ENCODE data around the gene SYT1. TPM values are rescaled to one million over a fixed set of nuclear protein-coding genes. Genes with fewer than 3 reads are reported as not detected.
A peak's percentile ranks its signal among the peaks of the same experiment; 100 is the strongest.

The SYT1 gene
- total RNA-seq, 1 donor from 2014 or later = 13.0 TPM

DNA sequence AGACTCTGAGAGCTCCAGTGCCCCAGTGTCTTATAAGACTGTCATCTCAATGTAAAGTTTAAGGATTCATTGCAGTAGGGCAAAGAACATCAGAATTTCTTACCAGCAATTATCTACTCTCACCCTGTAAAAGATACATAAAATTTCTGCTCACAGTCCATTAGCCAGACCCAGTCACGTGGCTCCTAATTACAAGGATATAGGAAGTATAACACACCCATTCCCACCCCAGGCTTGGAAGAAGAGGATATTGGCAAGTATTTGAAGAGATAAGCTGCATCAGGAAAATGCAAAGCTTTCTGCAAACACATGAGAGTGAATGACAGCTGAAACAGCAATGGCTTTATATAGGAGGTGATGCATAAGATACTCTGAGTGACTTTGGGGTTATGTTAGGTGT is 14.3 kb downstream of the SYT1 start:
- no peaks in the 10 kb centered on the region for H3K9me3 Mint-ChIP-seq (ENCODE audit: unreplicated experiment)
- no peak for DNase-seq (ENCODE audit: low spot score)
- peaks cover 29% of the 10 kb centered on the region for H3K4me1 Mint-ChIP-seq (ENCODE audit: unreplicated experiment)
- H3K36me3 Mint-ChIP-seq (ENCODE audit: low read depth, unreplicated experiment) = no peaks in the 10 kb centered on the region
- H3K27ac Mint-ChIP-seq (ENCODE audit: unreplicated experiment) = no peak overlapping the region
- H3K4me3 Mint-ChIP-seq (ENCODE audit: unreplicated experiment) = no peak overlapping the region
- TF ChIP-seq CTCF (IDR thresholded peaks at IDR 0.05; ENCODE audit: unreplicated experiment) = no peak
- H3K27me3 Mint-ChIP-seq (ENCODE audit: unreplicated experiment) = no peaks in the 10 kb centered on the region

DNA sequence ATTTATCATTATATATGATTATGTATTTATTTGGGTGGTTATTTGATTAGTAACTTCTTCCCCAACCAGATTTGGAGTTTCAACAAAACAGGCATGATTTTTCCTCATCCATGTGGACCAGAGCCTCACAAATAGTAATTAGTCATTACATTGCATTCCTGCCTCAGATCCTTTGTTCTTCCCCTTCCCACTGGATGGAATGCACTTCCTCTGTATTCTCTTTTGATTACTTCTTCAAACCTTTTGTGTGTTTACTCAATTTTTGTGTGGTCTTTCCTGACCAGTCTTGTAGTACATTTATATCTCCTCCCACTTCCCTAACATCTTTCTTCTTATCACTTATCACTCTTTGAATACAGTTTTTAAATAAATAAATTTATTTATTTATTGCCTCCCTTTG is 15.5 kb downstream of the SYT1 start:
- Mint-ChIP-seq H3K4me3 (ENCODE audit: unreplicated experiment) (no peak overlapping the region), H3K4me1 (ENCODE audit: unreplicated experiment) (peaks cover 29% of the 10 kb centered on the region), H3K27me3 (ENCODE audit: unreplicated experiment) (no peaks in the 10 kb centered on the region), H3K9me3 (ENCODE audit: unreplicated experiment) (no peaks in the 10 kb centered on the region), H3K27ac (ENCODE audit: unreplicated experiment) (peak overlapping the region; percentile 65), H3K36me3 (ENCODE audit: low read depth, unreplicated experiment) (no peaks in the 10 kb centered on the region)
- TF ChIP-seq CTCF (IDR thresholded peaks at IDR 0.05; ENCODE audit: unreplicated experiment) = no peak
- no peak for DNase-seq (ENCODE audit: low spot score)

DNA sequence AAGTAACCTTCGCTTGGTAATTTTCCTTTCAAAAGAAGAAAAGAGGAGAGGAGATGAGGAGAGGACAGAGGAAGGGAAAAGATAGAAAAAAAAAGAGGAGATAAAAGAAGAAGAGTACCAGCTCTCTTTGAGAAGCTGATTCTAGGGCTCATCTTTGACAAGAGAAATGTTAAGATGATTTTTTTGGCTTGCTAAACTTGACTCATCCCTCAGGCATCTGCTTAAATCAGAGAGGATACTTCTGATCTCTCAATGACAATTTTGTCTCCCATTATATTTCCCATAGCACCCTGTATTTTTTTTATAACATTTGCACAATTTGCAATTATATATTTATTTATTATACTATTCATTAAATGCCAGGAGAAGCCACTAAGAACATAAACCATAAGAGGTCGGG is 17.1 kb downstream of the SYT1 start:
- H3K9me3 Mint-ChIP-seq (ENCODE audit: unreplicated experiment) = no peaks in the 10 kb centered on the region
- no peak for DNase-seq (ENCODE audit: low spot score)
- H3K4me1 Mint-ChIP-seq (ENCODE audit: unreplicated experiment) = peaks cover 29% of the 10 kb centered on the region
- no peak overlapping the region for H3K4me3 Mint-ChIP-seq (ENCODE audit: unreplicated experiment)
- H3K36me3 Mint-ChIP-seq (ENCODE audit: low read depth, unreplicated experiment) = no peaks in the 10 kb centered on the region
- H3K27ac Mint-ChIP-seq (ENCODE audit: unreplicated experiment) = no peak overlapping the region
- no peaks in the 10 kb centered on the region for H3K27me3 Mint-ChIP-seq (ENCODE audit: unreplicated experiment)
- TF ChIP-seq CTCF (IDR thresholded peaks at IDR 0.05; ENCODE audit: unreplicated experiment) = no peak

DNA sequence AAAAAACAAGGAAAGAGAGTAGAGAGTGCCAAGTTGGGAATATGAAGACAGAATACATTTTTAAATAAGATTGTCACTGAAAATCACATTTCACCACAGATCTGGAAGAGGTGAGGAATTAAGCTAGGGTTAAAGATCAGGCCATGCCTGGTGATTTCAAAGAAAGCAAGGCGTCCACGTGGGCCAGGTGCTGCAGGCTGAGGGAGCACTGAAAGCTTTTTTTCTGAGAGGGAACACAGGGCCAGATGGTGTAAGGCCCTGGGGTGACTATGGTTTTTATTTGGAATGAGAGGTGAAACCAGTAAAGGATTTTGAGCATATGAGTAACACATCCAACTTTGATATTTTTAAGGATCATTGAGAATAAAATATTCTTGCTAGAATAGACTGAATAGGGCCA is 20.9 kb downstream of the SYT1 start:
- peaks cover 11% of the 10 kb centered on the region for H3K4me1 Mint-ChIP-seq (ENCODE audit: unreplicated experiment)
- DNase-seq (ENCODE audit: low spot score) = no peak
- no peaks in the 10 kb centered on the region for H3K27me3 Mint-ChIP-seq (ENCODE audit: unreplicated experiment)
- H3K9me3 Mint-ChIP-seq (ENCODE audit: unreplicated experiment) = no peaks in the 10 kb centered on the region
- no peak overlapping the region for H3K27ac Mint-ChIP-seq (ENCODE audit: unreplicated experiment)
- no peaks in the 10 kb centered on the region for H3K36me3 Mint-ChIP-seq (ENCODE audit: low read depth, unreplicated experiment)
- H3K4me3 Mint-ChIP-seq (ENCODE audit: unreplicated experiment) = no peak overlapping the region
- no peak for TF ChIP-seq CTCF (IDR thresholded peaks at IDR 0.05; ENCODE audit: unreplicated experiment)

GRCh38 chr12:78886719-78887407 is 22.3 kb downstream of the SYT1 start:
- no peak overlapping the region for H3K4me3 Mint-ChIP-seq (ENCODE audit: unreplicated experiment)
- H3K36me3 Mint-ChIP-seq (ENCODE audit: low read depth, unreplicated experiment) = no peaks in the 10 kb centered on the region
- no peaks in the 10 kb centered on the region for H3K27me3 Mint-ChIP-seq (ENCODE audit: unreplicated experiment)
- no peak overlapping the region for H3K27ac Mint-ChIP-seq (ENCODE audit: unreplicated experiment)
- no peaks in the 10 kb centered on the region for H3K9me3 Mint-ChIP-seq (ENCODE audit: unreplicated experiment)
- no peak for TF ChIP-seq CTCF (IDR thresholded peaks at IDR 0.05; ENCODE audit: unreplicated experiment)
- H3K4me1 Mint-ChIP-seq (ENCODE audit: unreplicated experiment) = peaks cover 4% of the 10 kb centered on the region
- no peak for DNase-seq (ENCODE audit: low spot score)
